ENCODE measurements around the gene XPC. TPM values are rescaled to one million over a fixed set of nuclear protein-coding genes. Genes with fewer than 3 reads are reported as not detected.
A peak's percentile ranks its signal among the peaks of the same experiment; 100 is the strongest.

XPC gene
- total and polyA plus RNA-seq, 12 donors, result 7.3 to 15.8 (median 9.8) TPM

- Histone ChIP-seq H3K27ac (no peak overlapping the region), H3K36me3 (no peaks in the 10 kb centered on the region), H3K27me3 (no peaks in the 10 kb centered on the region), H3K4me1 (peaks cover 6 to 25% (median 18%) of the 10 kb centered on the region in 9 donors), H3K9me3 (no peaks in the 10 kb centered on the region), H3K4me3 (no peak overlapping the region)
- DNase-seq (no peak), ATAC-seq (no peak)
- intact Hi-C loops (cut with DNase I), result loop anchor here in 2 of 10 donors (10.0 kb wide), 2 partner anchors 47 to 347 kb away; no protein-coding TSS in a partner anchor
- whole genome bisulfite sequencing, 2 donors, result 91 to 98% methylated on average over 4 of the region's 4 CpGs
- TF ChIP-seq, protein P1, sequence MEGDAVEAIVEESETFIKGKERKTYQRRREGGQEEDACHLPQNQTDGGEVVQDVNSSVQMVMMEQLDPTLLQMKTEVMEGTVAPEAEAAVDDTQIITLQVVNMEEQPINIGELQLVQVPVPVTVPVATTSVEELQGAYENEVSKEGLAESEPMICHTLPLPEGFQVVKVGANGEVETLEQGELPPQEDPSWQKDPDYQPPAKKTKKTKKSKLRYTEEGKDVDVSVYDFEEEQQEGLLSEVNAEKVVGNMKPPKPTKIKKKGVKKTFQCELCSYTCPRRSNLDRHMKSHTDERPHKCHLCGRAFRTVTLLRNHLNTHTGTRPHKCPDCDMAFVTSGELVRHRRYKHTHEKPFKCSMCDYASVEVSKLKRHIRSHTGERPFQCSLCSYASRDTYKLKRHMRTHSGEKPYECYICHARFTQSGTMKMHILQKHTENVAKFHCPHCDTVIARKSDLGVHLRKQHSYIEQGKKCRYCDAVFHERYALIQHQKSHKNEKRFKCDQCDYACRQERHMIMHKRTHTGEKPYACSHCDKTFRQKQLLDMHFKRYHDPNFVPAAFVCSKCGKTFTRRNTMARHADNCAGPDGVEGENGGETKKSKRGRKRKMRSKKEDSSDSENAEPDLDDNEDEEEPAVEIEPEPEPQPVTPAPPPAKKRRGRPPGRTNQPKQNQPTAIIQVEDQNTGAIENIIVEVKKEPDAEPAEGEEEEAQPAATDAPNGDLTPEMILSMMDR (IDR thresholded peaks at IDR 0.05), result no peak
These were observed 29.8 kb upstream of the XPC start for GRCh38 chr3:14208168-14208567.

GRCh38 chr3:14206548-14207177 lies 28.3 kb upstream of the XPC start:
- no peaks in the 10 kb centered on the region for H3K9me3 ChIP-seq
- peak overlapping the region in 1 of 10 donors; percentile 84 for H3K27ac ChIP-seq
- H3K36me3 ChIP-seq, result no peaks in the 10 kb centered on the region
- TF ChIP-seq, protein P1 (IDR thresholded peaks at IDR 0.05), result no peak
- 95 to 97% methylated on average over 6 of the region's 6 CpGs for WGBS, 2 donors
- no peak for DNase-seq
- intact Hi-C loops (cut with DNase I), result loop anchor here in 2 of 10 donors (10.0 kb wide), 2 partner anchors 48 to 348 kb away; no protein-coding TSS in a partner anchor
- H3K4me1 ChIP-seq, result peaks cover 6 to 40% (median 21%) of the 10 kb centered on the region in 9 donors
- no peaks in the 10 kb centered on the region for H3K27me3 ChIP-seq
- ATAC-seq, result no peak
- no peak overlapping the region for H3K4me3 ChIP-seq

DNA sequence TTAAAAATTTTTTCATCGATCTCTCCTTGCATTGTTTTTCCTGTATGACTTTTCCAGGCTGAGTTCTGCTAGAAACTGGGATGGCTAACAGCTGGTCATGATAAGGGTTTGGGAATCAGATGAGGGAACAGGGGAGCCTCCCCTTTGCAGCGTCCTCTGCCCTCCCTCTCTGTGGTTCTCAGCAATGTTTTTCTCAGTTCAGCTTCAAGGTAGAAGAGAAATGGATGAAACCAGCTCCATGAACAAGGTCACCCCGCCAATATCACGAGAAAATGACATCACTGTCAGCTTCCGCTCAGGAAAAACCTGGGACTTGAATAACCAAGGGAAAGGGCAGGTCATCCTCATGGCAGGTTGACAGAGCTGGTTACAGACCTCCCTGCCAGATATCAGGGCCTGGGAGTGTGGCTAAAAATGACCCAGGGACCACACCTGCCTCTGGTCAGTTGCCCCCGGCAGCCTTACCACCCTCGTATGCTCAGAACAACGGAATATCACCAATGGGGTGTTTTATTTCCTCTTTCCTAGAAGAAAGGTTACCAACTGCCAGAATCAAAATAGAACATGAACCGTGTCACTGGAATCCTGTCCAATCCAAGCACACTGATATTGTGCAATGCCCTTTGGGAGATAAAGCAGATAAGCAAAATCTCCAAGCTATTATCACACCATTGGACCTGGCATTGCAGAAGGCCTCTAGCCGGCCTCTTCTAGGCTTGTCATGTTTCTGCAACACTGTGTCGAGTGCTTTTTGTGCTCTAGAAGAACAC lies 26.3 kb upstream of the XPC start:
- peaks cover 6 to 43% (median 21%) of the 10 kb centered on the region in 9 donors for H3K4me1 ChIP-seq
- DNase-seq (peak in 1 of 2 donors; percentile 54), ATAC-seq (peak; percentile 30 to 80 (median 76))
- intact Hi-C loops (cut with DNase I), result loop anchor here (2.0 to 10.0 kb wide), 6 partner anchors 30 to 350 kb away; no protein-coding TSS in a partner anchor
- H3K36me3 ChIP-seq, result peaks cover 0 to 7% (median 0%) of the 10 kb centered on the region in 9 donors
- H3K27me3 ChIP-seq, result no peaks in the 10 kb centered on the region
- H3K4me3 ChIP-seq, result no peak overlapping the region
- no peaks in the 10 kb centered on the region for H3K9me3 ChIP-seq
- WGBS, 2 donors, result 38 to 45% methylated on average over 11 of the region's 11 CpGs
- H3K27ac ChIP-seq, result peak overlapping the region in 8 of 10 donors; percentile 15 to 86 (median 80)
- TF ChIP-seq, protein P1 (IDR thresholded peaks at IDR 0.05), result no peak

- H3K4me1 ChIP-seq, result peaks cover 6 to 43% (median 21%) of the 10 kb centered on the region in 9 donors
- peak in 1 of 2 donors; percentile 72 for DNase-seq
- H3K36me3 ChIP-seq, result peaks cover 0 to 18% (median 7%) of the 10 kb centered on the region in 9 donors
- ATAC-seq, result peak; percentile 72 to 87 (median 83)
- no peak overlapping the region for H3K4me3 ChIP-seq
- intact Hi-C loops (cut with DNase I), result loop anchor here (1.0 to 10.0 kb wide), 10 partner anchors 31 to 351 kb away; no protein-coding TSS in a partner anchor
- WGBS, 2 donors, result 46 to 52% methylated on average over 10 of the region's 10 CpGs
- no peaks in the 10 kb centered on the region for H3K9me3 ChIP-seq
- TF ChIP-seq, protein P1 (IDR thresholded peaks at IDR 0.05), result peak; percentile 72 to 88 (median 86)
- H3K27ac ChIP-seq, result peak overlapping the region in 7 of 10 donors; percentile 6 to 86 (median 81)
- H3K27me3 ChIP-seq, result no peaks in the 10 kb centered on the region
These were observed 25.2 kb upstream of the XPC start for GRCh38 chr3:14203521-14204079.
